H1 (cell line): Measurements from ENCODE around the gene RELN.

Source experiments
- CTBP2 ChIP-seq: IDR thresholded peaks from 2 replicates; pipeline ENCODE4 v1.7.0; 2011; ENCODE audit warnings: borderline replicate concordance, mild to moderate bottlenecking, moderate library complexity, mixed read lengths, low read length; ENCODE audit not compliant: insufficient read depth, insufficient read length
- JUN ChIP-seq: IDR thresholded peaks from 2 replicates; pipeline ENCODE4 v1.6.1; 2011; ENCODE audit warnings: low read depth, mild to moderate bottlenecking, improper control_type of control experiment, low read length
- POLR2A ChIP-seq, 2 experiments: IDR thresholded peaks; 1 replicate in 1 of 2; 2 replicates in 1 of 2; pipeline ENCODE4 v1.6.1; 2011; ENCODE audit warnings: low read depth in 2 of 2, low read length in 2 of 2, mild to moderate bottlenecking in 2 of 2; ENCODE audit errors: control extremely low read depth in 1 of 2
- POLR2AphosphoS5 ChIP-seq: IDR thresholded peaks from 2 replicates; pipeline ENCODE4 v1.6.1; 2011; ENCODE audit warnings: low read depth, low read length
- RFX5 ChIP-seq: IDR thresholded peaks from 2 replicates; pipeline ENCODE4 v1.6.1; 2011; ENCODE audit warnings: low read depth, low read length, improper control_type of control experiment, borderline replicate concordance
- TF ChIP-seq, protein P1 (sequence below): IDR thresholded peaks from 2 replicates; pipeline ENCODE4 v1.6.1; 2011; ENCODE audit warnings: low read depth, mild to moderate bottlenecking, low read length; ENCODE audit not compliant: insufficient read depth
- TF ChIP-seq, protein P2 (sequence below): IDR thresholded peaks from 2 replicates; pipeline ENCODE4 v1.6.1; 2012; ENCODE audit warnings: low read length, inconsistent platforms
- TF ChIP-seq, protein P3 (sequence below), 3 experiments: IDR thresholded peaks; 1 replicate in 2 of 3; 2 replicates in 1 of 3; pipeline versions ENCODE4 v1.5.1 to v1.6.1; 2011; ENCODE audit warnings: low read length in 3 of 3, mild to moderate bottlenecking in 3 of 3, inconsistent platforms in 2 of 3, low read depth in 1 of 3, moderate library complexity in 1 of 3; ENCODE audit not compliant: insufficient read depth in 1 of 3; ENCODE audit errors: control extremely low read depth in 1 of 3

DNA sequence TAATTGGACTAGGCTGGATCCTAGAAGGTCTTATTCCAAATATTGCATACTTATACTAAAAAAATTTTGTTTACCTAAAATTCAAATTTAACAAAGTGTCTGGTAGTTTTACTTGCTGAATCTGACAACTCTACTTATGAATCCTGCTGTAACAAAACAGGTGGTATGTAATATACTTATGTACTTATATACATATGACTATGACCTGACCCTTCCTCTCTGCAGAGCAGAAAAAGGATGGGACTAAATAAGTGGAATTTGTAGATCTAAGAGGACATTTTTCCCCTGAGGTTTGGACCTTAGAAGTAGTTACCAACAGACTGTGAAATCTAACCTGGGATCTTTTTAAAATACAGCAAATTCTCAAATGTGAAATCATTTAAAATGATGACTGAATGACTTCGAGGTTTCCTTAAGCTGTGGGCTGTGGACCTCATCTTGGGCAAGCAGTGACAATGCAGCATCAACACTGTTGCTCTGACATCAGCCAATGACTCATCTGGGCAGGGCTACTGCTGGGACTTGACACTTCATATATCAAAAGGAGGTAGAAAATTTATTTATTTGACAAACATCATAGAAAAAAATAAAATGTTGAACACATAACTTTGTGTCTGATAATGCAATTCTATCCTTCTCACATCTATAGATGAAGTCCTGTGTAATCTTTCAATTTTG lies 73.6 kb downstream of the RELN start:
- TF ChIP-seq, protein P1, sequence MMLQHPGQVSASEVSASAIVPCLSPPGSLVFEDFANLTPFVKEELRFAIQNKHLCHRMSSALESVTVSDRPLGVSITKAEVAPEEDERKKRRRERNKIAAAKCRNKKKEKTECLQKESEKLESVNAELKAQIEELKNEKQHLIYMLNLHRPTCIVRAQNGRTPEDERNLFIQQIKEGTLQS: no peak
- TF ChIP-seq, protein P2, sequence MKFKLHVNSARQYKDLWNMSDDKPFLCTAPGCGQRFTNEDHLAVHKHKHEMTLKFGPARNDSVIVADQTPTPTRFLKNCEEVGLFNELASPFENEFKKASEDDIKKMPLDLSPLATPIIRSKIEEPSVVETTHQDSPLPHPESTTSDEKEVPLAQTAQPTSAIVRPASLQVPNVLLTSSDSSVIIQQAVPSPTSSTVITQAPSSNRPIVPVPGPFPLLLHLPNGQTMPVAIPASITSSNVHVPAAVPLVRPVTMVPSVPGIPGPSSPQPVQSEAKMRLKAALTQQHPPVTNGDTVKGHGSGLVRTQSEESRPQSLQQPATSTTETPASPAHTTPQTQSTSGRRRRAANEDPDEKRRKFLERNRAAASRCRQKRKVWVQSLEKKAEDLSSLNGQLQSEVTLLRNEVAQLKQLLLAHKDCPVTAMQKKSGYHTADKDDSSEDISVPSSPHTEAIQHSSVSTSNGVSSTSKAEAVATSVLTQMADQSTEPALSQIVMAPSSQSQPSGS: no peak
- TF ChIP-seq POLR2A (IDR thresholded peaks at IDR 0.05; ENCODE audit: control extremely low read depth in 1 of 2, low read depth in 2 of 2, low read length in 2 of 2) (no peak), CTBP2 (no peak), JUN (no peak), RFX5 (no peak), POLR2AphosphoS5 (no peak)
- TF ChIP-seq, protein P3, sequence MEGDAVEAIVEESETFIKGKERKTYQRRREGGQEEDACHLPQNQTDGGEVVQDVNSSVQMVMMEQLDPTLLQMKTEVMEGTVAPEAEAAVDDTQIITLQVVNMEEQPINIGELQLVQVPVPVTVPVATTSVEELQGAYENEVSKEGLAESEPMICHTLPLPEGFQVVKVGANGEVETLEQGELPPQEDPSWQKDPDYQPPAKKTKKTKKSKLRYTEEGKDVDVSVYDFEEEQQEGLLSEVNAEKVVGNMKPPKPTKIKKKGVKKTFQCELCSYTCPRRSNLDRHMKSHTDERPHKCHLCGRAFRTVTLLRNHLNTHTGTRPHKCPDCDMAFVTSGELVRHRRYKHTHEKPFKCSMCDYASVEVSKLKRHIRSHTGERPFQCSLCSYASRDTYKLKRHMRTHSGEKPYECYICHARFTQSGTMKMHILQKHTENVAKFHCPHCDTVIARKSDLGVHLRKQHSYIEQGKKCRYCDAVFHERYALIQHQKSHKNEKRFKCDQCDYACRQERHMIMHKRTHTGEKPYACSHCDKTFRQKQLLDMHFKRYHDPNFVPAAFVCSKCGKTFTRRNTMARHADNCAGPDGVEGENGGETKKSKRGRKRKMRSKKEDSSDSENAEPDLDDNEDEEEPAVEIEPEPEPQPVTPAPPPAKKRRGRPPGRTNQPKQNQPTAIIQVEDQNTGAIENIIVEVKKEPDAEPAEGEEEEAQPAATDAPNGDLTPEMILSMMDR (IDR thresholded peaks at IDR 0.05; ENCODE audit: control extremely low read depth in 1 of 3, insufficient read depth in 1 of 3, low read depth in 1 of 3, low read length in 3 of 3): no peak
